ENCODE data around the gene EXOSC7. TPM values are rescaled to one million over a fixed set of nuclear protein-coding genes. Genes with fewer than 3 reads are reported as not detected.

The EXOSC7 gene
- total and polyA plus RNA-seq, 12 donors: 68.9 to 214 (median 81.6) TPM

DNA sequence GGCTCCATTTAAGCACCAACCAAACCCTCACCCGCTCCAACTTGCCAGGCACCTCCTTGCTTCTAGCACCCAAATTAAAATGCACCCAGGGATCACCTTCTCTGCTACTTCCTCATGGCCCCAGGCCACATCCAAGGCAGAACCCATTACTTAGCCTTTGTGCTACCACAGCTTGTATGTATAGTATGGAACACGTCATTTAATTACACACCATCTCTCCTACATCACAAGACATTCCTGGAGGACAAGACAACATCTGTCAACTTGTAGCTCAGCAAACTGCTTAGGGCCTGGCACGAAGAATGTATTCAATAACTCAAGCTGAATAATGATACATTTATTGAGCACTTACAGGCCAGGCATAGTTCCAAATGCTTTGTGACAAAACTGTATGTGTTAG, 23.4 kb upstream of the EXOSC7 start:
- no peak overlapping the region for H3K27ac ChIP-seq
- peaks cover 0 to 10% of the 10 kb centered on the region in 2 donors for H3K4me1 ChIP-seq (replicated peaks in 1 of 2)
- intact Hi-C loops (cut with DNase I): no loop called here
- TF ChIP-seq POLR2A (IDR thresholded peaks at IDR 0.05): no peak
- TF ChIP-seq, protein P1, sequence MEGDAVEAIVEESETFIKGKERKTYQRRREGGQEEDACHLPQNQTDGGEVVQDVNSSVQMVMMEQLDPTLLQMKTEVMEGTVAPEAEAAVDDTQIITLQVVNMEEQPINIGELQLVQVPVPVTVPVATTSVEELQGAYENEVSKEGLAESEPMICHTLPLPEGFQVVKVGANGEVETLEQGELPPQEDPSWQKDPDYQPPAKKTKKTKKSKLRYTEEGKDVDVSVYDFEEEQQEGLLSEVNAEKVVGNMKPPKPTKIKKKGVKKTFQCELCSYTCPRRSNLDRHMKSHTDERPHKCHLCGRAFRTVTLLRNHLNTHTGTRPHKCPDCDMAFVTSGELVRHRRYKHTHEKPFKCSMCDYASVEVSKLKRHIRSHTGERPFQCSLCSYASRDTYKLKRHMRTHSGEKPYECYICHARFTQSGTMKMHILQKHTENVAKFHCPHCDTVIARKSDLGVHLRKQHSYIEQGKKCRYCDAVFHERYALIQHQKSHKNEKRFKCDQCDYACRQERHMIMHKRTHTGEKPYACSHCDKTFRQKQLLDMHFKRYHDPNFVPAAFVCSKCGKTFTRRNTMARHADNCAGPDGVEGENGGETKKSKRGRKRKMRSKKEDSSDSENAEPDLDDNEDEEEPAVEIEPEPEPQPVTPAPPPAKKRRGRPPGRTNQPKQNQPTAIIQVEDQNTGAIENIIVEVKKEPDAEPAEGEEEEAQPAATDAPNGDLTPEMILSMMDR (IDR thresholded peaks at IDR 0.05): no peak
- WGBS, 4 donors: 93 to 97% (median 97%) methylated on average over 3 of the region's 3 CpGs
- no peaks in the 10 kb centered on the region for H3K9me3 ChIP-seq (replicated peaks in 1 of 3)
- H3K4me3 ChIP-seq: no peak overlapping the region
- no peaks in the 10 kb centered on the region for H3K36me3 ChIP-seq (replicated peaks in 1 of 2)
- no peak for DNase-seq
- H3K27me3 ChIP-seq: no peaks in the 10 kb centered on the region

DNA sequence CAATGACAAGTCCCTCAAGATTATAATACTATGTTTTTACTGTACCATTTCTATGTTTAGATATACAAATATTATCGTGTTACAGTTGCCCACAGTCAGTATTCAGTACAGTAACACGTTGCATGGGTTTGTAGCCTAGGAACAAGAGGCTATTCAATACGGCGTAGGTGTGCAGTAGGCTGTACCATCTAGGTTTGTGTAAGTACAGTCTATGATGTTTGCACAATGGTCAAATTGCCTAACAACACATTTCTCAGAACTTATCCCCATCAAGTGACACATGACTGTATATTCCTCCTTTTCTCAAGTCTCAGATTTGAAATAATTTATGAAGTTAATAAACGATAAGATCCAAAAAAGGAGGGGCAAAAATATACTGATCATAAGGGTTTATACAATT, 21.7 kb upstream of the EXOSC7 start:
- no peaks in the 10 kb centered on the region for H3K9me3 ChIP-seq (replicated peaks in 1 of 3)
- no peak for TF ChIP-seq POLR2A (IDR thresholded peaks at IDR 0.05)
- TF ChIP-seq, protein P1 (IDR thresholded peaks at IDR 0.05): no peak
- no peak for DNase-seq
- H3K36me3 ChIP-seq (replicated peaks in 1 of 2): peaks cover 0 to 7% of the 10 kb centered on the region in 2 donors
- no peaks in the 10 kb centered on the region for H3K27me3 ChIP-seq
- peaks cover 0 to 10% of the 10 kb centered on the region in 2 donors for H3K4me1 ChIP-seq (replicated peaks in 1 of 2)
- intact Hi-C loops (cut with DNase I): no loop called here
- 86 to 91% (median 87%) methylated on average over 5 of the region's 5 CpGs for WGBS, 4 donors
- H3K4me3 ChIP-seq: no peak overlapping the region
- H3K27ac ChIP-seq: no peak overlapping the region

DNA sequence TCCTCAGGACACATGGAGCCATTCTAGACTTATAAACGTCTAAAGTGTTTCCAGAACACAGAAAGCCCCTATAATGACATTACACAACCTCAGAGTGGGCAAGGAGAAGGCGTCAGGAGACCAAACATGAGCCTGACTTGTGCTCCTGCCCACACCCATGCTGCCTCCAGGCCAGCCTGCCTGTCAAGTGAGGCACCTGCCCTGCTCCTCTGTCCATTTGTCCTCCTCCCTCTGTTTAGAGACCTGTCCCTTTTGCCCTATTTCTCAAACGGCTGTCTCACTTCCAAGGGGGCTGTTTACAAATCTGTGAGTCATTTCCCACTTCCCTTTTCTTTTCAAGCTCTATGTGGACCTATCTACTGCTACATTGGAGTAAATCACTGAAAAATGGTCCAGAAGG, 21.1 kb upstream of the EXOSC7 start:
- WGBS, 4 donors: 51 to 58% (median 57%) methylated on average over 3 of the region's 3 CpGs
- H3K4me3 ChIP-seq: no peak overlapping the region
- H3K9me3 ChIP-seq (replicated peaks in 1 of 3): no peaks in the 10 kb centered on the region
- intact Hi-C loops (cut with DNase I): no loop called here
- no peak for DNase-seq
- H3K4me1 ChIP-seq (replicated peaks in 1 of 2): peaks cover 0 to 10% of the 10 kb centered on the region in 2 donors
- H3K36me3 ChIP-seq (replicated peaks in 1 of 2): peaks cover 0 to 7% of the 10 kb centered on the region in 2 donors
- TF ChIP-seq, protein P1 (IDR thresholded peaks at IDR 0.05): no peak
- TF ChIP-seq POLR2A (IDR thresholded peaks at IDR 0.05): no peak
- H3K27ac ChIP-seq: no peak overlapping the region
- no peaks in the 10 kb centered on the region for H3K27me3 ChIP-seq

DNA sequence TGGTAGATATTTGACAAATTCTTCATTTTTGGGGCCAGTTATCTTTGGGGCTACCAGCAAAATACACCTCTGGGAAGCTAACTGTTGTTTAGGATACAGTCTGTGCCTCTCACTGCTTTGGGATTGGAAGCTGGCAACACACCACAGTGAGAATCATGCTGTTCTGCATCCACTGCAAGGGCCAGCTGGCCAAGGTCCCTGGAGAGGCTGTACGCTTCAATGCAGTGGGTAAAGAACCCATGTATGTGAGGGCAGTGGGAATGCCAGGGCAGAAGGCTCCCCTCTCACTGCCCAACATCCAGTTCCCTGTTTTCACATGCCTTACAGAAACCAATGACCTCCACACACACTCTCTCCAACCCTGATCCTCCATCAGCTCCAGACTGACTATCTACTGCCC, 20.1 kb upstream of the EXOSC7 start:
- no peaks in the 10 kb centered on the region for H3K9me3 ChIP-seq (replicated peaks in 1 of 3)
- WGBS, 4 donors: 82 to 100% (median 94%) methylated on average over 1 of the region's 1 CpG
- H3K4me1 ChIP-seq (replicated peaks in 1 of 2): peaks cover 0 to 16% of the 10 kb centered on the region in 2 donors
- DNase-seq: no peak
- TF ChIP-seq, protein P1 (IDR thresholded peaks at IDR 0.05): no peak
- no peak for TF ChIP-seq POLR2A (IDR thresholded peaks at IDR 0.05)
- no peak overlapping the region for H3K27ac ChIP-seq
- peaks cover 0 to 7% of the 10 kb centered on the region in 2 donors for H3K36me3 ChIP-seq (replicated peaks in 1 of 2)
- H3K27me3 ChIP-seq: no peaks in the 10 kb centered on the region
- intact Hi-C loops (cut with DNase I): no loop called here
- no peak overlapping the region for H3K4me3 ChIP-seq

All from adrenal gland (tissue), 12 donors.